ENCODE data around the gene XRN2. TPM values are rescaled to one million over a fixed set of nuclear protein-coding genes. Genes with fewer than 3 reads are reported as not detected.

Gene XRN2
- total RNA-seq, 4 donors from 2014 or later = 56.7 to 81.4 (median 73.0) TPM

DNA sequence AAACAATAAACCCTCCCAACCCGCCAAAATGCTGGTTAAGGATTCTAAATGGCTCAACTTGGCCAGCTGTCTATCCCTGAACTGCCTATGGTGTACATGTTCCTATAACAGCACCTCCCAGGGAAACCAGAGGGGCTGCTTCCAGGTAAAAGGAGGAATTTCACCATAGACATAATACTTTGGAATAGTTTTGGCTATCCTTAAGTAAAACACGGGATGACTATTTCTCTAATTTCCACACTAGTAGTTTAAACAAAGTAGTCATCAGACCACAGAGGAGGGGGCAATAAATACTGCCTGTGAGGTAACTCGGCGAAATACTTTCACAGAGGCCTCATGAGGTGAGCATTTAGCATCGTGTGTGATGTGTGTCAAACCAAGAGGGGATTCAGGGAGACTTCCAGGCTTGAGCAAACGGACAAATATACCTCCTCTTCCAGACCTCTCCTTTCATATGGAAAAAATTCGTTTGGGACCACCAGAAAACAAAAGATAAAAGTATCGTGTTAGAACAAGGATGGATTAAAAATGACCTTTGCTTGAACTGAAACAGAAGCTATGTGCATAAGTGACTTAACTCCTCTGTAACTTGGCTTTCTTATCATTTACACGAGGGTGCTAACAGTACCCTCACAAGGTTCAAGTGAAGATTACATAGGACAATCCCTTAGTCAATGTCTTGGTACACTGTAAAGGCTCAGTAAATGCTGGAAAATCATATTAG, 1.0 kb upstream of the XRN2 start:
- TF ChIP-seq, protein P1, sequence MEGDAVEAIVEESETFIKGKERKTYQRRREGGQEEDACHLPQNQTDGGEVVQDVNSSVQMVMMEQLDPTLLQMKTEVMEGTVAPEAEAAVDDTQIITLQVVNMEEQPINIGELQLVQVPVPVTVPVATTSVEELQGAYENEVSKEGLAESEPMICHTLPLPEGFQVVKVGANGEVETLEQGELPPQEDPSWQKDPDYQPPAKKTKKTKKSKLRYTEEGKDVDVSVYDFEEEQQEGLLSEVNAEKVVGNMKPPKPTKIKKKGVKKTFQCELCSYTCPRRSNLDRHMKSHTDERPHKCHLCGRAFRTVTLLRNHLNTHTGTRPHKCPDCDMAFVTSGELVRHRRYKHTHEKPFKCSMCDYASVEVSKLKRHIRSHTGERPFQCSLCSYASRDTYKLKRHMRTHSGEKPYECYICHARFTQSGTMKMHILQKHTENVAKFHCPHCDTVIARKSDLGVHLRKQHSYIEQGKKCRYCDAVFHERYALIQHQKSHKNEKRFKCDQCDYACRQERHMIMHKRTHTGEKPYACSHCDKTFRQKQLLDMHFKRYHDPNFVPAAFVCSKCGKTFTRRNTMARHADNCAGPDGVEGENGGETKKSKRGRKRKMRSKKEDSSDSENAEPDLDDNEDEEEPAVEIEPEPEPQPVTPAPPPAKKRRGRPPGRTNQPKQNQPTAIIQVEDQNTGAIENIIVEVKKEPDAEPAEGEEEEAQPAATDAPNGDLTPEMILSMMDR (IDR thresholded peaks at IDR 0.05; ENCODE audit: low read depth) = no peak

DNA sequence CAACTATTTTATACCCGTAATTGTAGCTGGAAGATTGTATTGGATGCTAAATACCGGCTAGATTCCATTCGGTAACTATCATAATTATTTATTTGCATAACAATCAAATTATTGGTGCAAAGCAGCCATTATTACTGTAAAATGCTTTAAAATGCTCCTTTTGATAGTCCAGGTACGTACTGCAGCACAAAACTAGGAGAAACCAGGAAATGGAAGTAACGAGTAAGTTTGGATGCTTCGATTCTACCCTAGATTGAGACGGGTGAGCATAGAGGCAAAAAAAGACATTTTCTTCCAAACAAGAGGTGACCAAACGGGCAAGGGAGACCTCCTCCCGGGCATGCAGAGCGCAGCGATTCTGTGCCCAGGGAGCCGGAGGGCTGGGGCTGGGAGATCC, 469 bp upstream of the XRN2 start:
- TF ChIP-seq, protein P1 (IDR thresholded peaks at IDR 0.05; ENCODE audit: low read depth) = no peak

DNA sequence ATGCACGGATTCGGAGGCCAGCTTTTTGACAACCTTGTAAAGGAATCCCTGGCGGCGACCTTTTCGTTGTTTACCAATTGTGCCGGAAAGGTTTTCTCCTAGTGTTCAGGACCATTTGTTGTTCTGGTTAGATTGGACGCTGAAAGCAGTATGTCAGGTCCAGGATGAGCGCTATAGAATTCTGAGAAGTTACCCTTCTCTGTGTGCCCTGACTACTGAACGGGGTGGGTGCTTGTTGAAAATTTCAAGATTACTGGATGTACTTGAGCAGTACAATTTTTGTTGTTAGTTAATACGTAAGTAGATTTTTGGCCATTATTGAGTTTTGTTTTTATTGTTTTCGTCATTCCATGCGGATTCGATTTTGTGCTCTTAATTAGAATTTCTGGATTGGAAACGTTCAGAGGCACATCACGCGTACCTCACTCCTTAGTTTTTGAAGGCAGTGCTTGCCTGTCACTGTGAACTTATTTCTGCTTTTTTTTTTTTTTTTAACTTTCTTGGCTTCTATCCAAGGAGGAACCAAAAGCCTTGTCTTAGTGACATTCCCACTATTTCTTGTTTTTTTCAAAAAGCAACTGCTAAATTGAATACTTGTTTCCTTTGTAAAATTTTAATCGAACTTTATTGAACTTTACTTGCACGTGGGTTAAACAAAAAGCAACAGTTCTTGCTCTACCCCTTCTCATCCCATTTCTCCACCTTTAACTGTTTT, 898 bp downstream of the XRN2 start:
- TF ChIP-seq, protein P1 (IDR thresholded peaks at IDR 0.05; ENCODE audit: low read depth) = no peak

DNA sequence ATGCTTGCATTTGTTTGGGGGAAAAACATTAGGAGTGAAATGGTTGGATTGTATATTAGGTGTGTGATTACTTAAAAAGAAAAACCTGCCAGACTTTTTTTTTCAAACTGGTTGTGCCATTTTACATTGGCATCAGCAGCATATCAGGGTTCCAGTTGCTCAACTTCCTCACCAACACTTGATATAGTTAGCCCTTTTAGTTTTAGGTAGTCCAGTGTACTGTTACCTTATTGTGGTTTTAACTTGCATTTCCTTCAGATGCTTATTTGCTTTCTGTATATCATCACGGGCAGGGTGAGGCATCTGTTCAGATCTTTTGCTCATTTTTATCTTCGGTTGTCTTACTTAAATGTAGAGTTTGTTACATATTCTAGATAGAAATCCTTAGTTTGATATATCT, 5.2 kb downstream of the XRN2 start:
- TF ChIP-seq, protein P1 (IDR thresholded peaks at IDR 0.05; ENCODE audit: low read depth) = no peak

DNA sequence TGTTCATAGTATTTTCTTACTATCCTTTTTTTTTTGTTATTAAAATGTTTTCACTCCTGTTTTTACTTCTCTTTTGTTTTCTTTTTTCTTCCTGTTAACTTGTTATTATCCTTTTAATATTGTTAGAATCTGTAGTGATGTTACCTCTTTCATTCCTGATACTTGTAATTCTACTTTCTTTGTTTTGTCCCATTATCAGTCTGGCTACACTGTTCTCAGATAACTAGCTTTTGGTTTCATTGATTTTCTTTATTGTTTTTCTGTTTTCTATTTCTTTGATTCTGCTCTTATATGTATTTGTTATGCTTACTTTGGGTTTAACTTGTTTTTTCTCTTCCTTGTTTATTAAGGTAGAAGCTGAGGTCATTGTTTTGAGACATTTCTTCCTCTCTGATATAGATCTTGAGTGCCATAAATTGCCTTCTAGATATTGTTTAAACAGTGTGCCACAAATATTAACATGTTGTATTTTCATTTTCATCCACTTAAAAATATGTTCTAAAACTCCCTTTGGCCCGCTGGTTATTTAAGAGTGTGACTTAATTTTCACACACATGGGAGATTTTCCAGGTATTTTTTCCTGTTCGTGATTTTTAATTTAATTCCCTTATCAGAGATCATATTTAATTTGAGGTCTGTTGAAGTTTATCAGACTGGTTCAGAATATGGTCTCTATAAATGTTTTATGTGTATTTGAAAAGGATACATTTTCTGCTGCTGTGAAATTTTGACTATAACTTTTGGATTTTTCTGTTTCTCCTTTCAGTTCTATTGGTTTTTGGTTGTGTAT, 6.7 kb downstream of the XRN2 start:
- TF ChIP-seq, protein P1 (IDR thresholded peaks at IDR 0.05; ENCODE audit: low read depth) = no peak

DNA sequence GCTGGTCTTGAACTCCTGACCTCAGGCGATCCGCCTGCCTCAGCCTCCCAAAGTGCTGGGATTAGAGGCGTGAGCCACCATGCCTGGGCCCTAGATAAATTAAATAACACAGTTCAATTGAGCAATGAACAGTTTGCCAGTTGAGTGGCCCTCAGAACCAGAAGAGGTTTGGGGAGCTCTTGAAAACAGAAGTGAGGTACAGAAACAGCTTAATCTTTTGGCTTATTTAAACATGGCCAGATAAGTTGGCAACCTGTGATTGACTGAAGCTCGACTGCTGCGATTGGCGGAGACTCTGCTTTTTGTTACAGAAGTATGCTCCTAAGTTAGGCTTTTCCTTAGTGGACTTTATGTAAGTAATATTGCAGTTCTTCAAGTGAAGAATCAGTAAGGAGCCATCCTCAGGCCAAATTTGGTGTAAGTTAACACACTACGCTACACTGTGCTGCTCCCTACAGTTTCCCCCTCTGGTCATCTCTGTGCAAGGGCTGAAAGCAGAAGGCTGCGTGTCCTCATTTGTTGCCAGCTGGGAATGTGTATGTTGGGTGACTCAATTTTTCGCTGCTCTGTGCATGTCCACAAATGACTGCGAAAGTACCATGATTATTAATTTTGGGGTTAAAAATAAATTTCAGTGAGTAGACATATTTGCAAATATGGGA, 9.8 kb downstream of the XRN2 start:
- TF ChIP-seq, protein P1 (IDR thresholded peaks at IDR 0.05; ENCODE audit: low read depth) = no peak

Data from subcutaneous adipose tissue (tissue), 4 donors.